Activated naive CD4-positive, alpha-beta T cell treated with anti-CD3 and anti-CD28 coated beads for 36 hours (primary cell): ENCODE results near the gene PUM1. TPM values are rescaled to one million over a fixed set of nuclear protein-coding genes. Genes with fewer than 3 reads are reported as not detected.

Source experiments
- CTCF ChIA-PET: fragments of 350-600 bp; sonication (Branson Sonifier 250); formaldehyde crosslinking; loops from one replicate; lab custom pipeline; 2021; ENCODE audit warnings: antibody characterized with exemption; lab: Charles Lee
- DNase-seq: peaks from one replicate; pipeline ENCODE4 v3.0.0-alpha.2; 2020
- H3K27ac Mint-ChIP-seq: one replicate; pipeline ENCODE4 v1.8.0; 2021; ENCODE audit warnings: mild to moderate bottlenecking, mixed read lengths
- H3K27me3 Mint-ChIP-seq: one replicate; pipeline ENCODE4 v1.8.0; 2021; ENCODE audit warnings: low read depth, mixed read lengths
- H3K36me3 Mint-ChIP-seq: one replicate; pipeline ENCODE4 v1.8.0; 2021; ENCODE audit warnings: low read depth, mixed read lengths
- H3K4me1 Mint-ChIP-seq: one replicate; pipeline ENCODE4 v1.8.0; 2021; ENCODE audit warnings: low read depth, mixed read lengths
- H3K4me3 Mint-ChIP-seq: one replicate; pipeline ENCODE4 v1.8.0; 2021; ENCODE audit warnings: mild to moderate bottlenecking, moderate library complexity, mixed read lengths
- H3K9me3 Mint-ChIP-seq: one replicate; pipeline ENCODE4 v1.8.0; 2021; ENCODE audit warnings: mixed read lengths
- intact Hi-C: fragments of 100-400 bp; cut with micrococcal nuclease; formaldehyde crosslinking; loops from one replicate; pipeline ENCODE4 v1.15.1; 2023
- total RNA-seq, 2 experiments: library from RNA; stranded (reverse); gene quantifications; one replicate each; pipeline ENCODE4 v1.2.3, GENCODE V29; 2021

PUM1 gene
- total RNA-seq, 2 experiments from 2014 or later = 84.9 to 89.7 TPM

GRCh38 chr1:31000301-31000700 lies 65.2 kb downstream of the PUM1 start:
- H3K27me3 Mint-ChIP-seq = no peaks in the 10 kb centered on the region
- no peaks in the 10 kb centered on the region for H3K9me3 Mint-ChIP-seq
- H3K4me1 Mint-ChIP-seq = peaks cover 34% of the 10 kb centered on the region
- intact Hi-C loops = no loop called here
- no peak overlapping the region for H3K4me3 Mint-ChIP-seq
- H3K36me3 Mint-ChIP-seq = peaks cover 52% of the 10 kb centered on the region
- DNase-seq = no peak
- CTCF ChIA-PET = no interaction called here
- no peak overlapping the region for H3K27ac Mint-ChIP-seq

GRCh38 chr1:30998887-30999286 lies 66.6 kb downstream of the PUM1 start:
- H3K27me3 Mint-ChIP-seq = no peaks in the 10 kb centered on the region
- CTCF ChIA-PET = no interaction called here
- DNase-seq = no peak
- no peak overlapping the region for H3K27ac Mint-ChIP-seq
- intact Hi-C loops = no loop called here
- H3K4me3 Mint-ChIP-seq = no peak overlapping the region
- no peaks in the 10 kb centered on the region for H3K9me3 Mint-ChIP-seq
- H3K36me3 Mint-ChIP-seq = peaks cover 49% of the 10 kb centered on the region
- H3K4me1 Mint-ChIP-seq = peaks cover 36% of the 10 kb centered on the region

- peaks cover 46% of the 10 kb centered on the region for H3K36me3 Mint-ChIP-seq
- intact Hi-C loops = no loop called here
- CTCF ChIA-PET = no interaction called here
These were observed 67.3 kb downstream of the PUM1 start for GRCh38 chr1:30998171-30998570.

GRCh38 chr1:30997463-30998057 lies 68.0 kb downstream of the PUM1 start:
- no peak overlapping the region for H3K4me3 Mint-ChIP-seq
- peaks cover 41% of the 10 kb centered on the region for H3K4me1 Mint-ChIP-seq
- no peaks in the 10 kb centered on the region for H3K9me3 Mint-ChIP-seq
- no peak overlapping the region for H3K27ac Mint-ChIP-seq
- peaks cover 48% of the 10 kb centered on the region for H3K36me3 Mint-ChIP-seq
- CTCF ChIA-PET = no interaction called here
- no peak for DNase-seq
- intact Hi-C loops = no loop called here
- H3K27me3 Mint-ChIP-seq = no peaks in the 10 kb centered on the region

More at GRCh38 chr1:30998171-30998570, 67.3 kb downstream of the PUM1 start:
- H3K4me3 Mint-ChIP-seq = no peak overlapping the region
- no peak for DNase-seq
- H3K9me3 Mint-ChIP-seq = no peaks in the 10 kb centered on the region
- no peaks in the 10 kb centered on the region for H3K27me3 Mint-ChIP-seq
- H3K27ac Mint-ChIP-seq = no peak overlapping the region
- peaks cover 39% of the 10 kb centered on the region for H3K4me1 Mint-ChIP-seq

GRCh38 chr1:30995990-30996612 lies 69.4 kb downstream of the PUM1 start:
- Mint-ChIP-seq H3K9me3 (no peaks in the 10 kb centered on the region), H3K36me3 (peaks cover 52% of the 10 kb centered on the region), H3K4me3 (no peak overlapping the region), H3K27ac (no peak overlapping the region), H3K27me3 (no peaks in the 10 kb centered on the region), H3K4me1 (peaks cover 42% of the 10 kb centered on the region)
- intact Hi-C loops = no loop called here
- CTCF ChIA-PET = no interaction called here
- no peak for DNase-seq

GRCh38 chr1:30991862-30992606 lies 73.5 kb downstream of the PUM1 start:
- CTCF ChIA-PET = no interaction called here
- Mint-ChIP-seq H3K9me3 (peaks cover 2% of the 10 kb centered on the region), H3K4me3 (no peak overlapping the region), H3K36me3 (peaks cover 54% of the 10 kb centered on the region), H3K27ac (no peak overlapping the region), H3K27me3 (no peaks in the 10 kb centered on the region), H3K4me1 (peaks cover 59% of the 10 kb centered on the region)
- intact Hi-C loops = no loop called here
- no peak for DNase-seq

- H3K27me3 Mint-ChIP-seq = no peaks in the 10 kb centered on the region
- peaks cover 56% of the 10 kb centered on the region for H3K4me1 Mint-ChIP-seq
- CTCF ChIA-PET = interaction anchor here (1.1 kb wide), 1 partner anchor 101 kb away, joined by 3 read pairs; no protein-coding TSS in a partner anchor
- peaks cover 45% of the 10 kb centered on the region for H3K36me3 Mint-ChIP-seq
- H3K27ac Mint-ChIP-seq = peak overlapping the region; percentile 6
- no peak for DNase-seq
- peaks cover 2% of the 10 kb centered on the region for H3K9me3 Mint-ChIP-seq
- H3K4me3 Mint-ChIP-seq = no peak overlapping the region
- intact Hi-C loops = no loop called here
These were observed 74.9 kb downstream of the PUM1 start for GRCh38 chr1:30990591-30990990.

GRCh38 chr1:30988045-30988444 lies 77.5 kb downstream of the PUM1 start:
- Mint-ChIP-seq H3K4me1 (peaks cover 55% of the 10 kb centered on the region), H3K4me3 (no peak overlapping the region), H3K9me3 (peaks cover 2% of the 10 kb centered on the region), H3K36me3 (peaks cover 40% of the 10 kb centered on the region), H3K27me3 (no peaks in the 10 kb centered on the region), H3K27ac (no peak overlapping the region)
- DNase-seq = no peak
- CTCF ChIA-PET = no interaction called here
- intact Hi-C loops = loop anchor here (2.0 kb wide), 1 partner anchor 23 kb away; no protein-coding TSS in a partner anchor

GRCh38 chr1:30986755-30987154 lies 78.8 kb downstream of the PUM1 start:
- CTCF ChIA-PET = interaction anchor here (0.6 kb wide), 1 partner anchor 70 kb away, joined by 3 read pairs; no protein-coding TSS in a partner anchor
- Mint-ChIP-seq H3K27me3 (no peaks in the 10 kb centered on the region), H3K27ac (no peak overlapping the region), H3K36me3 (peaks cover 31% of the 10 kb centered on the region), H3K4me1 (peaks cover 57% of the 10 kb centered on the region), H3K9me3 (peaks cover 2% of the 10 kb centered on the region), H3K4me3 (no peak overlapping the region)
- intact Hi-C loops = no loop called here
- DNase-seq = no peak

- Mint-ChIP-seq H3K9me3 (no peaks in the 10 kb centered on the region), H3K27ac (no peak overlapping the region), H3K36me3 (peaks cover 20% of the 10 kb centered on the region), H3K4me3 (no peak overlapping the region), H3K4me1 (peaks cover 44% of the 10 kb centered on the region), H3K27me3 (no peaks in the 10 kb centered on the region)
- CTCF ChIA-PET = no interaction called here
- DNase-seq = no peak
- intact Hi-C loops = no loop called here
These were observed 80.5 kb downstream of the PUM1 start for GRCh38 chr1:30984991-30985503.

GRCh38 chr1:30984165-30984889 lies 81.2 kb downstream of the PUM1 start:
- peaks cover 23% of the 10 kb centered on the region for H3K36me3 Mint-ChIP-seq
- H3K4me1 Mint-ChIP-seq = peaks cover 44% of the 10 kb centered on the region
- DNase-seq = no peak
- H3K27me3 Mint-ChIP-seq = no peaks in the 10 kb centered on the region
- no peaks in the 10 kb centered on the region for H3K9me3 Mint-ChIP-seq
- H3K4me3 Mint-ChIP-seq = no peak overlapping the region
- intact Hi-C loops = no loop called here
- CTCF ChIA-PET = interaction anchor here (0.6 to 1.0 kb wide), 2 partner anchors 27 to 1566 kb away, joined by 3 read pairs; no protein-coding TSS in a partner anchor
- no peak overlapping the region for H3K27ac Mint-ChIP-seq

- no peak overlapping the region for H3K27ac Mint-ChIP-seq
- H3K27me3 Mint-ChIP-seq = no peaks in the 10 kb centered on the region
- no peak overlapping the region for H3K4me3 Mint-ChIP-seq
- peaks cover 21% of the 10 kb centered on the region for H3K36me3 Mint-ChIP-seq
- DNase-seq = no peak
- CTCF ChIA-PET = interaction anchor here (0.7 kb wide), 1 partner anchor 32 kb away, joined by 3 read pairs; no protein-coding TSS in a partner anchor
- intact Hi-C loops = no loop called here
- H3K4me1 Mint-ChIP-seq = peaks cover 39% of the 10 kb centered on the region
- no peaks in the 10 kb centered on the region for H3K9me3 Mint-ChIP-seq
These were observed 82.6 kb downstream of the PUM1 start for GRCh38 chr1:30982937-30983336.
